H1 (cell line): ENCODE data around the gene GALE.
"Not testable (repeated sequence)": the region's sequence is repeated elsewhere in the genome, so short reads cannot be mapped to it uniquely, and the experiment has no call there.

ENCODE experiments used
- MAFK ChIP-seq: IDR thresholded peaks from 2 replicates; pipeline ENCODE4 v1.6.1; 2012; ENCODE audit warnings: low read depth, mild to moderate bottlenecking, improper control_type of control experiment, low read length
- POLR2A ChIP-seq, 2 experiments: IDR thresholded peaks; 1 replicate in 1 of 2; 2 replicates in 1 of 2; pipeline ENCODE4 v1.6.1; 2011; ENCODE audit warnings: low read depth in 2 of 2, low read length in 2 of 2, mild to moderate bottlenecking in 2 of 2; ENCODE audit errors: control extremely low read depth in 1 of 2
- RAD21 ChIP-seq, 2 experiments: IDR thresholded peaks in 1 of 2; conservative IDR thresholded peaks in 1 of 2; 2 replicates each; pipeline ENCODE4 v1.6.1; 2011; ENCODE audit warnings: low read depth in 2 of 2, low read length in 2 of 2, improper control_type of control experiment in 1 of 2, inconsistent platforms in 1 of 2, mild to moderate bottlenecking in 1 of 2, moderate library complexity in 1 of 2
- RBBP5 ChIP-seq: IDR thresholded peaks from 2 replicates; pipeline ENCODE4 v1.7.1; 2012; ENCODE audit warnings: low read depth, mild to moderate bottlenecking, inconsistent platforms, low read length, moderate library complexity, borderline replicate concordance
- SP2 ChIP-seq: IDR thresholded peaks from 2 replicates; pipeline ENCODE4 v1.6.1; 2012; ENCODE audit warnings: mild to moderate bottlenecking, low read length, inconsistent platforms
- TBP ChIP-seq: IDR thresholded peaks from 2 replicates; pipeline ENCODE4 v1.6.1; 2011; ENCODE audit warnings: low read depth, low read length, improper control_type of control experiment
- TF ChIP-seq, protein P1 (sequence below): IDR thresholded peaks from 2 replicates; pipeline ENCODE4 v1.6.1; 2012; ENCODE audit warnings: inconsistent platforms
- TF ChIP-seq, protein P2 (sequence below), 3 experiments: IDR thresholded peaks; 1 replicate in 2 of 3; 2 replicates in 1 of 3; pipeline versions ENCODE4 v1.5.1 to v1.6.1; 2011; ENCODE audit warnings: low read length in 3 of 3, mild to moderate bottlenecking in 3 of 3, inconsistent platforms in 2 of 3, low read depth in 1 of 3, moderate library complexity in 1 of 3; ENCODE audit not compliant: insufficient read depth in 1 of 3; ENCODE audit errors: control extremely low read depth in 1 of 3

DNA sequence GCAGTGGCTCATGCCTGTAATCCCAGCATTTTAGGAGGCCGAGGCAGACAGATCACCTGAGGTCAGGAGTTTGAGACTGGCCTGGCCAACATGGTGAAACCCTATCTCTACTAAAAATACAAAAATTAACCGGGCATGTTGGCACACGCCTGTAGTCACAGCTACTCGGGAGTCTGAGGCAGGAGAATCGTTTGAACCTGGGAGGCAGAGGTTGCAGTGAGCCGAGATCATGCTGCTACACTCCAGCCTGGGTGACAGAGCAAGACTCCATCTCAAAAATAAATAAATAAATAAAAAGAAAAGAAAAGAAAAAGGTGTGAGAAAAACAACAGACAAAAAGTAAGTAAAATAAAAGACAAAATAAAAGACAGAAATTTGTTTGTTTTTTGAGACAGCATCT is 33.6 kb upstream of the GALE start:
- TF ChIP-seq TBP; RBBP5; SP2; POLR2A (IDR thresholded peaks at IDR 0.05; ENCODE audit: control extremely low read depth in 1 of 2, low read depth in 2 of 2, low read length in 2 of 2); MAFK; RAD21 (IDR thresholded peaks at IDR 0.05 in 1 of 2, conservative IDR thresholded peaks at IDR 0.05 in 1 of 2; ENCODE audit: low read depth in 2 of 2, low read length in 2 of 2): not testable (repeated sequence)
- TF ChIP-seq, protein P1, sequence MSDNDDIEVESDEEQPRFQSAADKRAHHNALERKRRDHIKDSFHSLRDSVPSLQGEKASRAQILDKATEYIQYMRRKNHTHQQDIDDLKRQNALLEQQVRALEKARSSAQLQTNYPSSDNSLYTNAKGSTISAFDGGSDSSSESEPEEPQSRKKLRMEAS = not testable (repeated sequence)
- TF ChIP-seq, protein P2, sequence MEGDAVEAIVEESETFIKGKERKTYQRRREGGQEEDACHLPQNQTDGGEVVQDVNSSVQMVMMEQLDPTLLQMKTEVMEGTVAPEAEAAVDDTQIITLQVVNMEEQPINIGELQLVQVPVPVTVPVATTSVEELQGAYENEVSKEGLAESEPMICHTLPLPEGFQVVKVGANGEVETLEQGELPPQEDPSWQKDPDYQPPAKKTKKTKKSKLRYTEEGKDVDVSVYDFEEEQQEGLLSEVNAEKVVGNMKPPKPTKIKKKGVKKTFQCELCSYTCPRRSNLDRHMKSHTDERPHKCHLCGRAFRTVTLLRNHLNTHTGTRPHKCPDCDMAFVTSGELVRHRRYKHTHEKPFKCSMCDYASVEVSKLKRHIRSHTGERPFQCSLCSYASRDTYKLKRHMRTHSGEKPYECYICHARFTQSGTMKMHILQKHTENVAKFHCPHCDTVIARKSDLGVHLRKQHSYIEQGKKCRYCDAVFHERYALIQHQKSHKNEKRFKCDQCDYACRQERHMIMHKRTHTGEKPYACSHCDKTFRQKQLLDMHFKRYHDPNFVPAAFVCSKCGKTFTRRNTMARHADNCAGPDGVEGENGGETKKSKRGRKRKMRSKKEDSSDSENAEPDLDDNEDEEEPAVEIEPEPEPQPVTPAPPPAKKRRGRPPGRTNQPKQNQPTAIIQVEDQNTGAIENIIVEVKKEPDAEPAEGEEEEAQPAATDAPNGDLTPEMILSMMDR (IDR thresholded peaks at IDR 0.05; ENCODE audit: control extremely low read depth in 1 of 3, insufficient read depth in 1 of 3, low read depth in 1 of 3, low read length in 3 of 3) = not testable (repeated sequence)
